SK-N-SH treated with all-trans-retinoic acid at 6 μM for 48 hours (cell line): ENCODE results near the gene UHRF1.

ENCODE experiments used
- ARNTL ChIP-seq: fragments of 450-650 bp; formaldehyde crosslinking; IDR thresholded peaks from 2 replicates; pipeline ENCODE4 v1.5.0; 2020; ENCODE audit warnings: low read depth, mild to moderate bottlenecking, moderate library complexity, borderline replicate concordance
- CREB5 ChIP-seq: fragments of 250-450 bp; sonication (Bioruptor Pico); IDR thresholded peaks from 2 replicates; pipeline ENCODE4 v1.5.1; 2020; ENCODE audit warnings: low read depth, mild to moderate bottlenecking, moderate library complexity
- CSRNP3 ChIP-seq: fragments of 250-450 bp; sonication (Bioruptor Pico); IDR thresholded peaks from 2 replicates; pipeline ENCODE4 v1.5.1; 2021; ENCODE audit warnings: mild to moderate bottlenecking, moderate library complexity
- ESRRG ChIP-seq: fragments of 250-450 bp; sonication (Bioruptor Pico); IDR thresholded peaks from 2 replicates; pipeline ENCODE4 v1.6.1; 2021; ENCODE audit warnings: mild to moderate bottlenecking
- GLIS3 ChIP-seq: fragments of 250-450 bp; sonication (Bioruptor Pico); IDR thresholded peaks from 2 replicates; pipeline ENCODE4 v1.5.0; 2020; ENCODE audit warnings: mild to moderate bottlenecking, moderate library complexity
- RARB ChIP-seq: fragments of 250-450 bp; sonication (Bioruptor Pico); IDR thresholded peaks from 2 replicates; pipeline ENCODE4 v1.8.0; 2021; ENCODE audit warnings: mild to moderate bottlenecking, moderate library complexity
- ZFP3 ChIP-seq: fragments of 250-450 bp; sonication (Bioruptor Pico); IDR thresholded peaks from 2 replicates; pipeline ENCODE4 v1.5.0; 2020; ENCODE audit warnings: mild to moderate bottlenecking, moderate library complexity
- ZFP30 ChIP-seq: fragments of 450-650 bp; formaldehyde crosslinking; IDR thresholded peaks from 2 replicates; pipeline ENCODE4 v1.5.0; 2022; ENCODE audit warnings: mild to moderate bottlenecking, moderate library complexity
- ZNF70 ChIP-seq: fragments of 450-650 bp; formaldehyde crosslinking; IDR thresholded peaks from 2 replicates; pipeline ENCODE4 v1.5.0; 2020; ENCODE audit warnings: mild to moderate bottlenecking, moderate library complexity

- no peak for TF ChIP-seq CREB5 (CRISPR knock-in tag)
- TF ChIP-seq RARB (CRISPR knock-in tag): no peak
- no peak for TF ChIP-seq ARNTL (CRISPR knock-in tag)
- no peak for TF ChIP-seq ESRRG (CRISPR knock-in tag)
- no peak for TF ChIP-seq ZNF70 (CRISPR knock-in tag)
- TF ChIP-seq GLIS3 (CRISPR knock-in tag): no peak
- TF ChIP-seq ZFP30 (CRISPR knock-in tag): no peak
- TF ChIP-seq CSRNP3 (CRISPR knock-in tag): no peak
- no peak for TF ChIP-seq ZFP3 (CRISPR knock-in tag)
These were observed 75.2 kb downstream of the UHRF1 start for GRCh38 chr19:4984438-4984990.
